GM19463 (cell line): Measurements from ENCODE around the gene F11R.
A peak's percentile ranks its signal among the peaks of the same experiment; 100 is the strongest.
"Not testable (repeated sequence)": the region's sequence is repeated elsewhere in the genome, so short reads cannot be mapped to it uniquely, and the experiment has no call there.

Experiments used
- ATAC-seq: cut with Tn5 transposase; IDR thresholded peaks from one replicate; pipeline ENCODE4 v1.9.1; 2021; ENCODE audit warnings: mild to moderate bottlenecking, moderate library complexity; ENCODE audit not compliant: unreplicated experiment

F11R gene

GRCh38 chr1:160978510-160978927, 42.4 kb downstream of the F11R start:
- no peak for ATAC-seq

GRCh38 chr1:160975026-160975425, 45.9 kb downstream of the F11R start:
- ATAC-seq = no peak

GRCh38 chr1:160973491-160973890, 47.5 kb downstream of the F11R start:
- no peak for ATAC-seq

DNA sequence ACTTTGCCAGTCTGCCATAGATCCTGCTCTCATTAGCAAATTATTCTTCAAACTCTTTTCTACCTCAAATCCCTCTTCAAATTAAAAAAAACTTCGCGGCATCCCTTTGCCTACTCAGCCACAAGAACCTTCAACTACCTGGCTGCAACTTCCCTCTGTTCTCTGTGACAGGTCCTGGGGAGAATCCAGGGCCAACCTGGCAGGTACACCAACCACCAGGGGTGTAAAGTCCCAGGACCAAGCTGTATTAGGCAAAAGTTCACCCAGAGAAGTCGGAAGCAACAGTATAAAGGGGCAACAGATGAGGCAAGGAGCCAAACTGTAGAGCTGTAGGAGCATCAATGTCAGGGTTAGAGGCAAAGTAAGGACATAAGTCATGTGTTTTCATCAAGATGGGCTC, 48.0 kb downstream of the F11R start:
- no peak for ATAC-seq

- ATAC-seq = peak; percentile 48
Measured at GRCh38 chr1:160971618-160972056, 49.3 kb downstream of the F11R start.

DNA sequence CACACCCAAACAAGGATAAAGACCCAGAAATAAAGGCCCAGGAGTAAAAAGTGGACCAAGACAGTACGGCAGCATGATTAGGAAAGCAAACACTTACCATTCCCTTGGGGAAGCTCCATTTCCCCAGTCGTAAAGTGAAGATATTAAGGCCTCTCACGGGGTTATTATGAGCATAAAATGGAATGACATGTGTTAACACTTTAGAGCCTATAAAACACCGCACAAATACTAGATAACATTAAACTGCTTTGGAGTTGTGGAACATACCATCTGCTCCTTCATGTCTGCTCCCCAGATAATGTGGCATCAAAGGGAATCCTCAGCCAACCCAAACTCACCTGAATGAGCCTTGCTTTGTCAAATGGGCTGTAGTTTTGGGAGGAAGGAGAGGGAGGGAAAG, 57.4 kb downstream of the F11R start:
- ATAC-seq = no peak

DNA sequence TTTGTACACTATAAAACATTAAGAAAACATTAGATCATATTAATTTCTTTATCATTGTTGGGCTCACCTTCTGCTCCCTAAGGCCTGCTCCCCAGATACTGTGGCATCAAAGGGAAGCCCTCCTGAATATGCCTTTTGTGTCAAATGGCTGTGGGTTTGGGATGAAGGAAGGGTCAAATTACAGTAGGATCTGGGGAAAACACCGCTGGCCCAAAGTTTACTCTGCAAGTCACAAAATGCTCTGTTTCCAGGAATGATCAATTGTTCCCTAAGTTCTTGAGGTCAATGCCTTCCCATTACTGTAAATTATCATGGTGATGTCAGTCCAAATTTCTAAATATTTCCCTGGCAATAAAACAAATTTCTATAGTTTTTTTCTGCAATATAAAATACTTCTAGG, 59.5 kb downstream of the F11R start:
- no peak for ATAC-seq

- no peak for ATAC-seq
Measured at GRCh38 chr1:160956966-160957365, 64.0 kb downstream of the F11R start.

DNA sequence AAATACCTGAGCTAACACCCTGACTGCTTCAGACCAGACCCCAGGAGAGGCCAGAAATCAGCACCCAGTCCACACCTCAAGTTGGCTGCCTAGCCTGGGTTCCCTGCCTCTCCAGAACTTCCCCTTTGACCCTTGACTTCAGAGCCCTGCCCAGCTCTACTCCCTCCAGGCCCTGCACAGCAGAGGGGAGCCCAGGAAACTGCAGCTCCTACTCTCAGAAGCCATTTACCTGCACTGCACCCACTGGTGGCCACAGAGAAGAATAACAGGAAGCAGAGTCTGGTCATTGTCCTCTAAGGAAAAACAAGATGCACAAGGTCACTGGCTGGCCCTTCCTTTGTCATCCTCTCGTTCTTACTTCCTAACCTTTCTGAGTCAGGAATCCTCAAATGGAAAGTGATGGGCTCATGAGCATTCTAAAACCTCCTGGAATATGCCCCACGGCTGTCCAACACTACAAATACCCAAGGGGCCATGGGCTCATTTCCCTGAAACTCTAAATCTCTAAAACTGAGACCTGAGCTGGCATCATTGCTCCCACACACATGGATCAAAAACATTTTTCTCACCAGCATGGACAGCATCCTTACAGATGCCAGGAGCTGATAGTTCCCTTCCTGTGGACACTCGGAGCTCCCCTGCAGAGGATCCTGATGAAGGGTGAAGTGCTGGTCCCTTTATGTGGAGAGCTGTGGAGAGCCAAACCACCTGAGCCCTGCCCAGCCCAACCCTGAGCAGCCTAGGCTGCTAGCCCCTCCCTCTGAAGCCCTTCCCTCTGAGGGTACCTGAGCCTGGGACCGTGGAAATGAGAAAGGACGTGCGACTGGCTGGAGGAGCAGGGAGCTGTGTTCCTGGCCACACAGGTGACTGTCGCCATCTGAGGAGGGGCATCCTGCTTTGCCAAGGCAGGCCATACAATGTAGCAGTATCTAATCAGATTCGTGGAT, 66.5 kb downstream of the F11R start, which contains the start of gene ITLN2:
TSS of gene ITLN2 (minus strand) at position 652 of the 947 bp plus-strand sequence. CDS start at position 584, 68 bp downstream.
- peak; percentile 51 for ATAC-seq

GRCh38 chr1:160953030-160953429, 67.9 kb downstream of the F11R start:
- no peak for ATAC-seq

DNA sequence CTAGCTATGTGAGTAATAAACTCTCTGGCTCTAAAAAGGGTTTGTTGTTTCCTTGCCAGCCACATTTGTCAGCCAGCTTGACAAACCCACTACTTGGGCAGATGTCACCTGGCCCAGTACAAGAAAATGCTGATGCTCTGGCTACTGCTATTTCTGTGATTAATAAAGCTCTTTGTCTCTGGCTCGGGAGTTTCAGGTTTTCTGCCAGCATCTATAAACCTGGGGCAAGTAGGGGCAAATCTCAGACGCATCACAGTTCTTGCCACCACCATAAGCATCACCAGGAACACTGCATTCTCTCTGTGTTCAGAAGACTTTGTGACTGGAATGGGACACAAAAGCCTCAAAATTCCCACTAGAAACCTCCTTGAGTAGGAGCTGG, 68.8 kb downstream of the F11R start:
- no peak for ATAC-seq

GRCh38 chr1:160951443-160952128, 69.4 kb downstream of the F11R start:
- no peak for ATAC-seq

- no peak for ATAC-seq
Measured at GRCh38 chr1:160950657-160951056, 70.3 kb downstream of the F11R start.

DNA sequence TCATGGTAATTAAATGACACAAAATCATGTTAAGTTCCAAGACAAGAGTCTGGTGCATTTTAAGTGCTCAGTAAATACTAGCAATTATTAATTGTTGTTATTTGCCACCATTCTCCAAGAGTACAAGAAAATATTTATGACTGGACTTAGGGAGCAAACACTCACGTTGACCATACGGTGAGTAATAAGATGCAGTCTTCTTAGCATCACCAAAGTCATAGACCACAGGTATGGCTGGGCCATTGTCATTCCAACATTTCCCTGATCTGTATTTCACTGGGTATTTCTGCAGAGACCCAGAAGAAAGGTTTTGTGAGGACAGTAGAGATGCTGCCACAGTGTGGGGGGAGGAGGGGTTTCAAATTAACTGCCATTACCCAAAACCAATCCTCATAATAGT, 71.1 kb downstream of the F11R start:
- ATAC-seq = no peak

- ATAC-seq = not testable (repeated sequence)
Measured at GRCh38 chr1:160949216-160949880, 71.6 kb downstream of the F11R start.

- ATAC-seq = not testable (repeated sequence)
Measured at GRCh38 chr1:160947174-160947759, 73.7 kb downstream of the F11R start.

GRCh38 chr1:160945881-160946280, 75.1 kb downstream of the F11R start:
- ATAC-seq = not testable (repeated sequence)
